HG02642 (cell line): ENCODE data around the gene PRLR.
"Not testable (repeated sequence)": the region's sequence is repeated elsewhere in the genome, so short reads cannot be mapped to it uniquely, and the experiment has no call there.

Experiments
- ATAC-seq: cut with Tn5 transposase; IDR thresholded peaks from one replicate; pipeline ENCODE4 v1.9.1; 2021; ENCODE audit warnings: mild to moderate bottlenecking; ENCODE audit not compliant: unreplicated experiment, poor library complexity

PRLR gene

DNA sequence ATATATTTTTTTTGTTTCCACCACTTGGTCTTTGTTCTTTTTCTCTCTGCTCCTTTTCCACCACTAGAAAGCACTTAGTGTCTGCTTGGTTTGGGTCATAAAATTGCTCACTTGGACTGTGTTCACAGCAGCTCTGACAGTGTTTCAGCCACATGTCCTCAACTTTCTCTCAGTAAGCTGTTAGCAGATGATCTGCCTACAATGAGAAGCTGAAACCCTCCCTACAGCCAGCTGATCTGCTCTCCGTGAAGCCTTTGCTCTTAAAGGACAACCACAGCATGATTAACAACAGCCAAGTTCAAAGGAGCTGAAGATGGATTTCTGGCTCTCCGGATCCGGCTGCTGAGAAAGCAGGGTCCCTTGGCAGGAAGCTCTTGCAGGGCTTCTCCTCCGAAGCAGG, 31.6 kb downstream of the PRLR start:
- no peak for ATAC-seq

DNA sequence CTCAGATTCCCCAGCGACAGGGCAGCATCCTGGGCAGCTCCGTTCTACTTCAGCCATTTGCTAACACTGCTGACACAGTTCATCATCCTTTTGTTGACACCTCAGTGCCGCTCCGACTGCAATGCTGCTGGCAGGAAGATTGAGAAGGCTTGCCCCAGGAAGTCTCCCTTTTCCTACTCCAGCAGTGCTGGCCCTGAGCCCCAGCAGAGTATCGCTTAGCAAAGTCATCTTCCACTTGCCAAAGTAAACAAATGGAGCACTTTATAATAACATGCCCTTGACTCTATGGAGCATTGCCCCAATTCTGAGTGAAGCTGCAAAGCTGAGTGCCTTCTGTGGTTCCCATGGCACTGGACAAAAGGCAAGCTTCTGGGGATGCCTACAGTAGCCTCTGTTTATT, 32.2 kb downstream of the PRLR start:
- ATAC-seq = no peak

DNA sequence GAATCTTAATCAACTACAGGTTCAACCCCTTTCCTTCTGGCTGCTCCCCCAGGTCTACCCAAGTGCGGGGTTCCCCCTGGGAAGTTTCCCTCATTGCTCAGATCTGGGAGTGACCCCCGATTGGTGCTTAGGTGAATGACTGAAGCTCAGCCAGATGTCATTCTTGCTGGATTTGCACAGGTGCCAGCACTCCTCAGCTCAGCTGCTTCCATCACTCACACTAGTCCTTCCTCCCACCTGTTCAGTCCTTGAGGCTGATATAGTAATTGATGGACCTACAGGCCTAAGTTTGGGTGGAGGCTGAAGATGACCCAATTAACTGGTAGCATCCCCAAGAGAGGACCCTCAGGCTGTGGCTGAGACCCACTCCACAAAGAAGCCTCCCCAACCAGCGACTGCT, 32.9 kb downstream of the PRLR start:
- no peak for ATAC-seq

DNA sequence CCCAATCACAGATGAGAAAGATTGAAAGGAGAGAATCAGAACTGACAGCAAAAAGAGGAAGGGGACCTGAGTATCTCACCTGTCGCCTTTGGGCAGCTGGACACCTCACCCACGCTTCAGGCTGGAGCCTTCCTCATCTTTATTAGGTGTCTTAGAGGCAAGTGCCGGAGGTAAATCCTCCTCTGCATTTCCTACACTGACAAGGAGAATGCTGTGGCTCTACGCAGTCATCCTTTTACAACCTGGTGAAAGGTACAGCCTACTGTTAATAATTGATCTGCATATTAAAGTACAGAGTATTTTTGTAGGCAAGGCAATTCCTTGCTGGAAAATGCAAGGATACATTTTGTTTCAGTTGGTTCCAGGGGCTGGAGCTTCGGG, 34.8 kb downstream of the PRLR start:
- no peak for ATAC-seq

DNA sequence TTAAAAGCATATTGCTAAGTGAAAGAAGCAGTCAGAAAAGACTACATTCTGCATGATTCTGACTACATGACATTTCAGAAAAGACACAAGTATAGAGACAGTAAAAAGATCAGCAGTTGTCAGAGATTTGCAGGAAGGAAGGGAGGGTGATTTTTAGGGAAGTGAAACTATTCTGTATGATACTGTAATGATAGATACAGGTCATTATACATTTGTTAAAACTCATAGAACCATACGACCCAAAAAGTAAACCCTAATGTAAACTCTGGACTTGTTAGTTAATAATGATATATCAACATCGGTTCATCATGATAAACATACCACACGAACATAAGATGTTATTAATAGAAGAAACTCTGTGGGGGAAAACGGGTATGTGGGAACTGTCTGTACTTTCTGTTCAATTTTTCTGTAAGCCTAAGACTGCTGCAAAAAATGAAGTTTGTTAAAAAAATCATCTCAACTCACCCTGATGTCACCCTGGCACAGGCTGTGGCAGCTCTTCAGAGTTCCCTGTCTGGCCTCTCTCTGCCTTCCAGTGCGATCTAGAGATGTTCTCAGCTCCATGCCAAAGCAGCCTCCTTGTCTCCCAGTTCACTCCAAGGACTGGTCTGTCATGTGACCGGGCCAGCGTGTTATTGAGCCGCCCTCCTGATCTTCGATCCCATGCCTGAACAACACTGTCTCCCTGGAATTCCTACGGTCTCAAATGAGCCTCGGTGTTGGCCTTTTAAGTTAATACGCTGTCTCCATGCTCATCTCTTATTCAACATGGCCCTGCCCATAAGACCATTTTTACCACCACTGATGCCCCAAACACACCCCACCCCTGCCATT, 35.4 kb downstream of the PRLR start:
- ATAC-seq = peak; percentile 96

DNA sequence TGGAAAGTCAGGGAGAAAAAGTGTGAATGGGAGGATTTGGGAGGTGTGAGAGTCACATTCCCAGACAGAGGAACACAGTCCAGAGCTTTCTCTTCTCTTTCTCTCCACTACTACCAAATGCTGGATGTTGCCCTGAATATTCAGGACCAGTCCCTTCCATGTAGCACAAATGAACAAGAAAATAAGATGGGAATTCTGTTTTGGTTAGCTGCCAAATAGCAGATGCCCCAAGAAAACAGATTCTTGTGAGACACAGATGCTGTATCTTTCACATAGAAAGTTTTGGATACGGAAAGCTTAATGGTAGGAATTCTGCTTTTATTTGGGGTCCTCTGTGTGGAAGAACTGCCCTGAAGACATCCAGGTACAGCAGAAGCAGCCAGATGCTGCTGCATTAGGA, 37.8 kb downstream of the PRLR start:
- ATAC-seq = no peak

DNA sequence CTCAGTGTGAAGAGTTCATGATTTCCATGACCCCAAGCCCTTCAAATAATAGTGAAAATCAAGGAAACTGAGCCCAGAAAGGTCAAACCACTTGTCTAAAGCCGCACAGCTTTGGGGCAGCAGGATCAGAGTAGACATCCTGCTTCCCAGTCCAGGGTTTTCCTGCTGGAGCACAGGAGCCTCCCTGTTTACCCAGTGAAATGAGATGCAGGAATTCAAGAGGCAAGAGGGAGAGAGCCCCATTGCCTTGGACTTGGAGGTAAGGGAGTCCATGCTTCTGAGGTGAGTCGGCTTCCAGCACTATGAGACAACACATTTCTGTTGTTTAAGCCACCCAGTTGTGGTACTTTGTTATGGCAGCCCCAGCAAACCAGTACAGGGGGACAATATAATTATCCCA, 40.5 kb downstream of the PRLR start:
- ATAC-seq = not testable (repeated sequence)

DNA sequence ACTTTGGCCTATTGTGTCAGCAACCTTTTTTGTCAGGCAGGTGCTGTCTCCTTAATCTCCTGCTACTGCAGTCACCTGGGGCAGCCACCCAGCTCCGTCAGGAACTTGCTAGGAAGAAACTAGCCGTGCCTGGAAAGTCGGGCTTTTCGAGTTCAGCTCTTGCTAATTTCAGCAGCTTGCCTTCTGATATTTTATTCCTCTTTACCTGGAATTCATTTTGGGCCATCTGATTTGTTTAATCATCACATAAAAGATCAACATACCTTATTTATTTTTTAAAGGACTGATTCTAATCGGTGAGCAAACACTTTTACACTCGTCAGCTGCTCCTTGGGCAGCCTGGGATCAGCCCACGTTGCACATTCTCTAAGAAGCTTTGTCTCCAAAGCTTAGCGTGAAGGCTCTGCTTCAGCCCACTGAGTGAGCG, 42.2 kb downstream of the PRLR start:
- no peak for ATAC-seq

DNA sequence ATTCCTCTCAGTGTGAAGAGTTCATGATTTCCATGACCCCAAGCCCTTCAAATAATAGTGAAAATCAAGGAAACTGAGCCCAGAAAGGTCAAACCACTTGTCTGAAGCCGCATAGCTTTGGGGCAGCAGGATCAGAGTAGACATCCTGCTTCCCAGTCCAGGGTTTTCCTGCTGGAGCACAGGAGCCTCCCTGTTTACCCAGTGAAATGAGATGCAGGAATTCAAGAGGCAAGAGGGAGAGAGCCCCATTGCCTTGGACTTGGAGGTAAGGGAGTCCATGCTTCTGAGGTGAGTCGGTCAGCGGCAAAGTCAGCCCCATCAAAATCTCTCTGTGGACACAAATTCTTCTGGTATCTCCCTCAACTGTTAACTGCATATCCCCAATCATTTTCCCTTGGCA, 42.7 kb downstream of the PRLR start:
- not testable (repeated sequence) for ATAC-seq

DNA sequence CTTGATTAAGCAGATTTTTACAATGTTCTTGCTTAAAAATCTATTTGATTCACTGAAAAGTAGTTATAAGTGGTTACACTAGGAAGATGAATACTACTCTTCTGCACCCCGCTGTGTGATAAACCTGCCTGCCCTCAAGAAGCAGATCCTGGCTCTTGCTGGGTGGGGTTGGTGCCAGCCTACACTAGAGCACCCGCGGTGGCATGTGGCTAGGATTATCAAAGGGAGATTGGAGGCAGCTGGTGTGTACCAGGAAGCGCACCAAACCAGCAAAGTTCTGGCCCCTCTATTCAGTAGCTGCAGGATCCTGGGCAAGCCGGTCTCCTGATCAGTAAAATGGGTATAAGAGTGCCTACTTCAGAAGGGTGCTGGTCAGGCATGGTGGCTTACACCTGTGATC, 43.5 kb downstream of the PRLR start:
- ATAC-seq = no peak

DNA sequence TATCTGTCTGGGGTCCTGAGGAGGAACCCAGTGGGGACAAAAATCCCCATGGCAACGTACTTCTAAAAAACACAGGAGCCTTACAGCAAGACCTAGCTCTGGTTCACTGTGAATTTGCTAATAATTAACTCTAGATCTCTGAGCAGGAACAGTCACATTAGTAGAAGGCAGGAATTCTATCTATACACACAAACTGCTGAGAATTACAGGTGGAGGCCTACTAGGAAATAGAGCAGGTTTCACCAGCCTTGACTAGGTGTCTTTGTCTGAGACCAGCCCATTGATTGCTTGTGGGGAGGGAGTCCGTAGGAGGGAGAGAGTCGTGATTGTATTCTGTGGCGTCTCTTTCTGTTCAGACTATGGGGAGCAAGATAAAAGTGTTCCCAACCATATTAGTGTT, 44.8 kb downstream of the PRLR start:
- no peak for ATAC-seq

DNA sequence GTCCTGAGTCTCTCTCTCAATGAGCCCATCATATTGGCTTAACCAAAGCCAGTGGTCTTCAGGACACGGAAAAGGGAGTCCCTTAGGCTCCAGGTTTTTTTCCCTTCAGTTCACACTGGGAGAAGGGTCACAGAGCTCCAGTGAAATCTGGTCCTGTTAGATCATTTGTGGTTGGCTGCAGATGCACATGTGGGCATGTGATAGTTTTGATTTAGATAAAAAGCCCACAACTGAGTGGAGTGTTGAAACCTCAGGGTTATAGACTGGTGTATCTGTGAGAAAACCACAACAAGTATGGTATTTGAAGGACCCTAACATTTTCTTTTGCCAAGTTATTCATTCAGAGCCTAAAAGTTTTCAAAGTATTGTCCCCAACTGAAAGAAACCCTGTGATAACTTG, 46.7 kb downstream of the PRLR start:
- no peak for ATAC-seq

DNA sequence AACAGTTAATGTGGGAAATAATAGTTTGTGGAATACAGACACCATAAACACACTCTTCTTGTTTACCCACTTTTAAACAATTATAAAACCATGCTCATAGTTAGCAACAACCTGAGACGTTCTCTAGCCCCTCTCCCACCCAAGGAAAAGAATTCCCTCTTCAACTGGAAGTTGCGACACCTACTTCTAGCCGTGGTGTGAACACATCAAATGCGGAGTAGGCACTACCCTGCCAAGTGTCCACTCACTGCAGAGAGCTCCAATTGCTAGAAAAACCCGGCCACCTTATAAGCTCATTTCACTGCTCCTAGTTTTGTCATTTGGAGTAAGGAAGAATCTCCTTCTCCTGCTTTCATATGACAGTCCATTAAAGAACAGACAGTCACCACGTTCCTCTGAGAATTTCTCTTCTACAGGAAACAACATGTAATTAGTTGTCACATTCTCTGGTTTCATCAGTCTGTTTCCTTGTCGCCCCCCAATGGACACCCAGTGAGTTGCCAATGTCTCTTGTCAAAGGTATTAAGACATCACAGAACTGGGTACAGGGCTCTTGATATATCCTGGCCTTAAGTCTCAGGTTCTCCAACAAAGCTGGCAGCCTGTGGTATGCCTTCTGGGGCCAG, 47.3 kb downstream of the PRLR start:
- peak; percentile 70 for ATAC-seq

DNA sequence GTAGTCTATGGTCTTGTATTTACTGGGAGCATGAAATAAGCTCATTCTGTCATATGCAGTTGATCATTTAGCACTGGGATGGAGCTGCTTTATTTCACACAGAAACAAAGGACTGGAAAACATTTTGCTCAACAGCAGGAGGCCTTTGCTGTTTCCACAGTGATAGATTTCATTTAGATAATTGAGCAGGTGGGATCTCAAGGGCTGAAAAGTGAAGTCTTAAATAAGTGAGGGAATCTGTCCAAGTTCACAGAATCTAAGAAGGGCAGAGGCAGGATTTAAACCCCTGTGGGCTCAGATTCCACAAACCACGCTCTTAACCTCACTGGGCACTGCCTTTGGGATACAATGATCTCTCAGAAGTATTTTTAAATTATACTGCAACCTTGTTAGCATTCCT, 47.8 kb downstream of the PRLR start:
- no peak for ATAC-seq

DNA sequence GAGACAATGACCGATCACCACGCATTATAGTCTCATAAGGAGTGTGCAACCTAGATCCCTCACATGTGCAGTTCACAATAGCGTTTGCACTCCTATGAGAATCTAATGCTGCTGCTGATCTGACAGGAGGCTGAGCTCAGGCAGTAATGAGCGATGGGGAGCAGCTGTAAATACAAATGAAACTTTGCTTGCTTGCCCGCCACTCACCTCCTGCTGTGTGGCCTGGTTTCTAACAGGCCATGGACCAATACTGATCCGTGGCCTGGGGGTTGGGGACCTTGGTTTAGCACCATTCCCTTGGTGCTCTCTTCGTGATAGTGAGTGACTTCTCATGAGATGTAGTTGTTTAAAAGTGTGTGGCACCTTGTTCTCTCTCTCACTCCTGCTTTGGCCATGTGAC, 50.2 kb downstream of the PRLR start:
- ATAC-seq = no peak

DNA sequence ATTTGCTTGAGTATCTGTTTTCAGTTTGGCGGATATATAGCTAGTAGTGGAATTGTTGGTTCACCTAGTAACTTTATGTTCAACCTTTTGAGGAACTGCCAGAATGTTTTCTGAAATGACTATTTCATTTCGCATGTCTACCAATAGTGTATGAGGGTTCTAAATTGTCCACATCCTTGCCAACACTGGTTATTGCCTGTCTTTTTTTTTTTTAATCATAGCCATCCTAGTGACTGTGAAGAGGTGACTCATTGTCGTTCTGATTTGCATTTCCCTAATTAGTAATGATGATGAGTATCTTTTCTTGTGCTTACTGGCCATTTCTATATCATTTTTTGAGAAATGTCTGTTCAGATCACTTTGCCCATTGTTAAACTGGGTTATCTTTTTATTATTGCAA, 52.5 kb downstream of the PRLR start:
- no peak for ATAC-seq

DNA sequence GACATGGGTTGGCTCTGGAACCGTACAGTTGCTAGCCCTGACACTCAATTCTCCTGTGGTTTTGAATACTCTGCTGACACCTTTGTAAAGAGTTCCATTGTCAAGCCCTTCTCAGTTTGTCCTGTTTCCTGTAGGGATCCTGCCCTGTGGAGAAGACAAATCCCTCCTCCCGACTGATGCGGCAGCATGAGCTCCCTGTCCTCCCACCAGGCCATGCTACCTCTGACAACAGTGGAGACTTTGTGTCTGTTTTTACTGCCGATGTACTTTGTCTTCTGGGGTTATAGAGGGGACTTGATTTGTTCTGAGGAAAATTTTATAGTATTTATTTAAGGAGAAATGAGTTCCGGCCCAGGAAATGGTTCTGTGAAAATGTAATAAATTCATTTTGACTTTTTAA, 57.8 kb downstream of the PRLR start:
- no peak for ATAC-seq

DNA sequence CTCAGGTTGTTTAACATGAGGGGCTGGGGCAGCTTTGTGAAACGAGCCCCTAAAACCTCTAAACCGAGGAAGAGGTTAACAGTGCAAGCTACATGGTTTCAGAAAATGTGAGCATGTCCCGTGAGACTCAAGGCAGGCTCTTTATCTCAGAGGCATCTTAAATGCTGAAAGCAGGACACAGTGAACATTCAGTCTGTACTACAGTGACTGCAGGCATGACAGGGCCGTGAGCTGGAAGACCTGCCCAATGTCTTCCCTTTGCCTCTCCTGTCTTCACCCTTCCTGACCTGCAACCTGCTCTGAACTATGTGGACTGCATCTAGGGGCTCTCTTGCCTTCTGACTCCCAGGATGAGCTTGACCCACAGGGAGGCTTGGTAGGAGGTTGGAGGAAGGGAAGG, 58.3 kb downstream of the PRLR start:
- no peak for ATAC-seq

DNA sequence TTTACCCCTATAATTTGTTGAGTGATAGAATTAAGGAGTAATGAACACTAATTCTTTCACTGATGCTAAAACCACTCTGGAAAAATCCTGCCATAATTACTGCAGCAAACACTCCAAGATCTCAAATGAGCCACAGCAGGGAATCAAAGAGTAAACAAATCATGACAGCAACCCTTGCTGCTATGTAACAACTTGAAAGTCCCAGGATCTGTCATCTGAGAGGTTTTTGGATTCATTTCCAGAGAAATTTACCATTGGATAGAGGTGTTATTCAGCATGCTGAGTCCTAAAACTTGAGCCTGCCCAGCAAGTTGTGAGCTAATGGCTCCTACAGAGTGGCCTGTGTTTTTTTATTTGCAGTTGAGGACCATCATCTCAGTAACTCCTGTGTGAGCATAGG, 59.2 kb downstream of the PRLR start:
- no peak for ATAC-seq

DNA sequence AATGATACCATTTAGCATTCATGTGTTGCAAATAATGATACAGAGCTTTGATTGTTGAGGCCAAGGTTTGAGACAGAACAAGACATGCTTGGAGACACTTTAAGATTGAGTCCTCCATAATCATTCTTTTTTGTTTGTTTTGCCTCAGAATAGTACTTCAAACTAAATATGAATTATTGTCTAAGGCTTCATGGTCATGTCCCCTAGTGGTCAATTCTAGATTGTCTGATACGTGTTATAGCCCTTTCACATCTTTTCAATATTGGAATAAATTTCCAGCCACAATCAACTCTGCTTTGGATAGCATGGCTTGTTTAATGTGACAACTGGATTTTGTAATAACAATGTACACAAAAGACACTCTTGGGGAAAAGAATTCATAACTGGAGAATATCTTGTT, 64.2 kb downstream of the PRLR start:
- ATAC-seq = no peak

DNA sequence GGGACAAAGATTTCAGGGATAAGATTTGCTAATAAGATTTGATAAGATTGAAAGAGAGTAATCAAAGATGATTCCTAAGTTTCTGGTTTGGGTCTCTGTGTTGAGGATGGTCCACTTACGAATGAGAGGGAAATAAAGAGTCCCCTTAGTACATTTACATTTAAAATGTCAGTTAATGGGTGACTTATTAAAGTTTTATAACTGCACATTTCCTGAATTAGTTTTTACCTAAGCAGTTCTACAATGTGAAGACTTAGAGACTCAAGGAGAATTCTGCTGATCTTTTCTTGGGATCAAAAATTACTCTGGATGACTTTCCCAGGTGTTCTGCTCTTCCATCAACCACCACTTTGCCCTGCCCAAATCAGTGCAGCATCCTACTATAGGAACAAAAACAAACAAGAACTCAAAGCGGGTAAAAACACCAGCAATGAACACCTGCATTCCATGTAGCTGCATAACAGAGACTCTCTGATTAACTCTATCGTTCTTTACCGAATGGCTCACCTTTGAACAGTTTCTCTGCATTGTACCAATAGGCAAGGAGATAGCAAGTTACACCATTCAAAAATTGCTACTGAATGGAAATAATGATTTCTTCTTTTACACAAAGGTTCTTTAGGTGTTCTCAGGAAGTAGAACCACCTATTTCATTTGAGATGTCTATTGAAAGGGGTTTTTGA, 65.3 kb downstream of the PRLR start:
- no peak for ATAC-seq

DNA sequence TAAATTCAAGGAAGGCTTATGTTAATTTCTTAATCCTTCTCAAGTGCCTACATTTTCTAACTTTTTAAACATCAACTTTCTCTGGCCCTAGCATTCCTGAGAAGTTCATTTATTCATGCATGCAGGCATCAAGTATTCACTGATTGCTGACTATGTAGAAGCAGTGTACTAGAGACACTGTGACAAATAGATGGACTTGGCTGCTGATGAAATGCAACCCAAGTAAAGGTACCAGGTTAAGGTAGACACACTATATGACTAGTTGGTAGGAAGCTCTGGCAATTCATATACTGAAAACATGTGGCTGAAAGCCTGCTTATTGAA, 66.6 kb downstream of the PRLR start:
- no peak for ATAC-seq
